Stimulated activated CD8-positive, alpha-beta memory T cell treated with anti-CD3 and anti-CD28 coated beads, Interleukin-2, amount 100 ng/mL, for 1 hour (primary cell): Measurements from ENCODE around the gene IL1RAPL1.

Source experiments
- DNase-seq, 2 donors: peaks; one replicate each; pipeline ENCODE4 v3.0.0-alpha.2; 2020; ENCODE audit warnings: low read depth in 2 of 2

Gene IL1RAPL1

DNA sequence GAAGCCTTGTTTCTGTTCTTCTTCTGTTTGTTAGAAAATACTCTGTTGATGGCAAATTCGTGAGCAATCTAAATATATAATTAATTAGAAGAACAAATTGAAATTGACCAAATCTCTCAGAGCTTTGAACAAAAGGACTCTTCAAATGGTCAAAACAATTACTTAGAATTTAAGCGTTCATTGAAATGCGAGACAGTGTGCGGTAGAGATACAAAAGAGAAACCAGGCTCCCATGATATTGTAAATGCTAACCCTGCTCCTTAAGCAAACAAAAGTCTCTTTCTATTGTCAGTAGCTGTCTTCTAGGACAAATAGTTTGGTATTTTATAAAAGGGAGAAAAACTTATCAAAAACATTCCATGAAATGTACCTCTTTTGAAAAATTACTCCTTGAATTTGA is 1174.8 kb downstream of the IL1RAPL1 start:
- DNase-seq: no peak

DNA sequence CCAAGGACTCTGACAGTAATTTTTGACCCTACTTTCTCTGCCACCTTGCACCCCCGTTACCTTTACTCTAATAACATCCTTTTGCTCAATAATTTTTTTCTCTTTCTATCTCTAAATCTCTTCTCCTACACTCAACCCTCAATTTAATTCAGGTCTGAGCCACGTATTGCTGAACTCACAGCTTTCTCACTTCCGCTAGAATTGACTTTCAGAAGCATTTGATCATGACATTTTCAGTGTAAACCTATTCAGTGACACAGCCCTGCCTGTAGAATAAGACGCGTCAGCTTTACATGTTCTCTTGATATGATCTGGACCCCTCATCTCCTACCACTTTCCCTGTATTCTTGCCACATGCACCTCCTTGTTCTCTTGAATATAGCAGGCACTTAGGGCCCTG is 1188.6 kb downstream of the IL1RAPL1 start:
- no peak for DNase-seq

DNA sequence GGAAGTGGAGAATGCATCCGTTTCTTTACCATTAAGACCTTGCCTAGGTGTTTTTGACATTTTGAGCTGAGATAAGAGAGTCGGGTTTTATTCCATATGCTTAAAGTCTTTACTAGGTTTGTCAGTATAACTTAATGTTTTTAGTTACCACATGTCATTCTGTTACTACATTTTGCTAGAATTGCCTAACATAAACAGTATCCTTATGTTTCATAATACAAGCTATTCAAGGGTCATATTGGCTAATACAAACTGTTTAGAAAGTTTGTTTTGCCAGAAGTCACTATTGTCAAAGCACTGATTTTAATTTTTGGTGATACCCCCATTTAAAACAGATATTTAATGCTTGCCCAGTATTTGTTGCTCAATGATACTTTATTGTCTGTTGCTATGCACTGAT is 1200.4 kb downstream of the IL1RAPL1 start:
- no peak for DNase-seq

DNA sequence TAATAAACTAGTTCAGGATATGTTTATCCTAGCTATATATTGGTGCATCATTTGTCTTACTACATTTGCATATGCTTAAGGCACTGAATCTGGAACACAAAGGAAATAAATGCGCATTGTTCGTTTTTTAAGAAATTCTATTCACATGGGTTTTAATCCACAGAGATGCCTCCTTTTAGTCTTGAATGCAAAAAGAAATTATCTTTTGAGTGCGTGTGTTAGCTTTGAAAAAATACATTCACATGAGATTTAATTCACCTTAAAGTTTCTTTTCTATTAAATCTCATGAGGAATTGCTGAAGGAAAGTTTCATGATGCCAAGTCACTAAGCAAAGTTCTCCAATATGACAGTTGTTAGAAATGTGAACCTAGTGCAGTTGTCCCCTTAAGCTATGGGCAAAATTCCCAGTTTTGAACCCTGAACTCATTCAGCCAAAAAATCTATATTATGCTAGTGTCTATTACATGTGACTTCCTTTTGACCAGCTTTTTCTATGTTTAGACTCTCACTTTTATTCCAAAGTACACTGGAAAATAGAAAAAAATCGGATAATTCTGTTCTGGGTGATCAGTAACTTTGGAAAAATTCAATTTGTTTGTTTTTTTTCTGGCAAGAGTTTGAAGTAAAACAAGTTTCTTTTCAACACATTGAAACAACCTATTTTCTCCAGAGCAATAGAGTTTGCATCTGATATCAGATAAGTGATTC is 1201.9 kb downstream of the IL1RAPL1 start:
- DNase-seq: no peak

DNA sequence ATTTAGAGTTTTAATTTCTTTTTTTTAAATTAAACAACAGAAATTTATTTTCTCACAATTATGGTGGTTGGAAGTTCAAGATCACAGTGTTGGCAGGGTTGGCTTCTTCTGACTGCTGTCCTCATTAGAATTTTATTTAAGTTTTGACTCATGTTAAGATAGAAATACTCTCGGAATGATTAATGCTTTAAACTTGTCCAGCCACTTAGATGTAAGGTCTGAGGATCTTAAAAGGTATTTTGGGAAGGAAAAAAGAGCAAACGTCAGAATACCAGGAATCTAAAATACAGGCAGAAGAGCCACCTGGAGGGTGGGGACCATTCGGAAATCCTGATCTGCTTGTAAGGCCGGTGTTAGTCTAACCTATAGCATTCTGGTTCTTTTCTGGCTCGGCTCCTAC is 1205.1 kb downstream of the IL1RAPL1 start:
- DNase-seq: no peak

DNA sequence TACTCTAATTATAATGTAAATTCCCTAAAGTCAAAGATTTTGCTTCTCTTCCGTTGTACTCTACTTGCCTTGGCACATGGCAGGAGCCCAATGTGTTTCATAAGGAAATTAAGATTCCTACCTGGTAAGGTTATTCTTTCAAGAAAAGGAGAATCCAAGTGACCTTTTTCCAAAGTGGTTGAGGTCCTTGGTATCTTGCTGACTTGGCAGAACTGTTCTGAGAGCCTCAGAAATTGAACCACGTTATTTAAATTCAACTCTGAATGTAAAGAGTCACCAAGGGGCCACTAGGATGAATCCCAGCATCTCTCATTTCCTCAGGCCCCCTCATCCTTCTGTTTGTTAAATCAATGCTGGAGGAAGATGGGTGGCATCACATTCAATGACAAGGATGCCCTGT is 1209.9 kb downstream of the IL1RAPL1 start:
- no peak for DNase-seq

DNA sequence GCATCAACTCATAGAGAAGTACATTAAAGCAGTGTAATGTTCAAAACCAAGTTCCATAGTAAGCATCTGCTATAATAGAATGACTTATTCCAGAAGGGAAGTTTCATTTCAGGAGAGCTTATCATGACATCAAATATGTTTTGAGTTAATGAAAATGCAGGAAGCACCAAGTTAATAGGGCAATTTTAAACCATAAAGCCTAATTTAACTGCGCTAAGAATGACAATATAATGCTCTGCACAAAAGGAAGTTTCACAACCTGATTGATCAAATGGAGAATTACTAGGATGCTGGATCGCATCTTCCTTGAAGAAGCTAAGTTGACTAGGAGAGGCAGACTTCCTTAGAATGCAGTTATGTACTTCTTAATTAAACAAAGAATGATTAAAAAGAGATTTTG is 1211.2 kb downstream of the IL1RAPL1 start:
- DNase-seq: no peak

DNA sequence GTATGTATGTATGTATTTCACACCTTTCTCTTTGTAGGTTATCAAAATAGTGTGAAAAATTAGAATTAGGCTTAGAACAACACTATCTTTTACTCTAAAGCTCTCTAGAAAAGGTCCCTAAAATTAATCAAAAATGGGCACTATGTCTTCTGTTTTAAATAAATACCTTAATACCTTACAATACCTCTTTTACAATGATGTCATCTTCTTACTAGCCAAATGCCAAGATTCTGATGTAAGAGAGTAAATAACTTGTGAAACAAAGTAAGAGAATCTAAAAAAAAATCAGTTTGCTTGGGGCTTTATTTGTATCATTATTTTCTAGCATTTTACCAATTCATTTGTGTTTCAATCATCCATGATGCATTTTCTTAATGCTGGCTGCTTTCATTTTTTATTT is 1225.9 kb downstream of the IL1RAPL1 start:
- DNase-seq: no peak

DNA sequence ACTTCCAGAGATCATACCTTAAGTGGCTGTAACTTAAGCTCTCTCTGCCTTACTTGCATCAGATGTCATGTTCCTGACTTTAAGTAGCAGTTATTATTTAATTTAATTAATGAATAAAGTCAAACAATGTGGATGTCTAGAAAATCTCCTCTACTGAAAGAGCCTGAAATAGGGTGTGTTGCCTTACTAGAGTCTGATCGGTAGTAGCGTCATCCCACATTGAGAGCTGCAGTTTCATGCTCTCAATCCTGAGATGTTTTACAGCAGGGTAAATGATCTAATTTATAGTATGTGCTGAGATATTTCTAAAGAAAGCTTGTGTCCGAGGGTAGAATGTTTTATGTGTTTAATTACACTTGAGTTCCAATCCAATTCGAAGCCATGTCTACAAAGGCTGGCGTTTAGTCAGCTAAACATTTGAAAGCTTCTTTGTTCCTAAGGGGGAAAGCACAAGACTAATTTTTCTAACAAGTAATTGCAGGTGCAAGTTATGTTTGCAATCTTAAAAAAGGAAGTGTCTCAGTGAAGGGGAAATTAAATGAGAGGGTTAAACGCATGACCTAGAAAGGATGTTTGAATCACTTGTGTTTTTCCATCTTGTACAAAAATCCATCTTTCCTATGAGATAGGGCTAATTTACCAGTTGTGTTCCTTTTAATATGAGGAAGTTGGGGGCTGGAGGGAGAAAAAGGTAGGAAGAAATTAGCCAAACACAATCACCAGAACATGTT is 1237.1 kb downstream of the IL1RAPL1 start:
- DNase-seq: no peak

DNA sequence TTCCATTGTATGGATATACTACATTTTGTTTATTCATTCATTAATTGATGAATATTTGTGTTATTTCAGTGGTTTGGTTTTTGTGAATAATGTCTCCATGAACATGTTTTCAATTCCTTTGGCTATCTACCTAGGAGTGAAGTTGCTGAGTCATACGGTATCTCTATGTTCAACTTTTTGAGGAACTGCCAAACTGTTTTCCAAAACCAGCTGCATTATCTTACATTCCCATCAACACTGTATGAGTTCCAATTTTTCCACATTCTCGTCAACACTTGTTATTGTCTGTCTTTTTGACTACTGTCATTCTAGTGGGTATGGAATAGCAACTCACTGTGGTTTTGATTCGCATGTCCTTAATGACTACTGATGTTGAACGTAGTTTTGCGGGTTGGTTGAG is 1239.5 kb downstream of the IL1RAPL1 start:
- DNase-seq: no peak

DNA sequence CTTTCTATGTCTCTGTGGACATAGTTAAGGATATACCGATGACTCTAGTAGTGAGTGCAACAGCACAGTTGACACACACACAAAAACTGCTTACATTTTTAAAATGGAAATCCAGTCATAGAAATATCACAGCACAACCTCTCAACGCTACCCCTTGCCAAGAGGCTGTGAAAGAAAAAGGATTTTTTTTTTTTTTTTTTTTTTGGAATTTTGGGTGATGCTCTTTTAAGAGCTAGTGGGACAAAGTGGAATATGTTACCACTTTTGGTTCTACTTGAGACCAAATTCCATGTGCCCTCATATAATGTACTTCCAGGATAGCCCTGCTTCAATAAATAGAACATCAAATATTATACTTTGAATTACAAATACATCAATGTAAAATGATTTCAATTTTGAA is 1247.1 kb downstream of the IL1RAPL1 start:
- DNase-seq: no peak

DNA sequence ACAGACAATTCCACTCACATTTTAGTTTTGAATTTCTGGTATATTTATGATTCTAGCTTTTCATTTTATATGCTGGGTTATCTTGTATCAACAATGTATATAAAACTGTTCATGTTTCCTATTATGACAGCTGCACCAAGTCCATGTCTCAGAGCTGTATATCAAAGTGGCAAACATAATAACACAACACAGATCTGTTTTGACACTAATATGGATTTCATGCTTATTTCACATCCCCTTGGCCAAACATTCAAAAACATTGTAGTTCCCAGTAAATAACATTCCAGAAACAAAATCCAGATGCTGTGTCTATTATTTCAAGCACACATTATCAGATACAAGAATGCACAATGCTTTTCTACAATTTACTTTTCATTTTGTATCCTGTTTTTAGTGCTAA is 1247.5 kb downstream of the IL1RAPL1 start:
- no peak for DNase-seq

DNA sequence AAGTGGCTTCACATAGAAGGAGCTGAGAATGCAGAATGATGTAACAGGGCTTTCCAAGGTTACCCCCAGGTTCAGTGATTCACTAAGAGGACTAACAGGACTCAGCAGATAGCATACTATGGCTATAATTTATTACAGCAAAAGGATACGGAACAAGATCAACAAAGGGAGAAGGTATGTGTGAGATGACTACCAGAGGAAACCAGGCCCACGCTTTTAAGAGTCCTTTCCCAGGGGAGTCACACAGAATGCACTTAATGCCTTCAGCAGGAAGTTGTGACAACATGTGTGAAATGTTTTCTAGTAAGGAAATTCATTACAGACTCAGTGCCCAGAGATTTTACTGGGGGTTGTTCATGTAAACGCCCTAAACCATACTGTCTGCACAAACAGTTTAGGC is 1254.5 kb downstream of the IL1RAPL1 start:
- DNase-seq: no peak

DNA sequence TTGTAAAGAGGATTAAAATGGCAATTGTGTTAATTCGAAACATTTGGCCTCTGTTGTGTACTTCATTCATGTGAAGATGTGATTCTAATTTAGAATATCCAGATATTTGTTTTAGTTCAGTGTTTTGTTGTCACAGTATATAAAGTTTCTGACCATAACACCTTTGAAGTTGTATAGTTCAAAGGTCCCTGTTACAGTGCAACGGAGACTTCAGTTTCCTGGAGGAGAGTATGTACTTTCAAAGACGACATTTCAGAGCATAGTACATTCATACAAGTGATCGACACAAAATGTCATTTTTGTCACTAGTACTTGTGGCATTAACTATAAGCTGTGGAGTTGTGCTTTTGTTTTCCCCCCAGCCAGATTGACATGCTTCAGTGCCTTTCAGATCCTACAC is 1255.3 kb downstream of the IL1RAPL1 start:
- DNase-seq: no peak

DNA sequence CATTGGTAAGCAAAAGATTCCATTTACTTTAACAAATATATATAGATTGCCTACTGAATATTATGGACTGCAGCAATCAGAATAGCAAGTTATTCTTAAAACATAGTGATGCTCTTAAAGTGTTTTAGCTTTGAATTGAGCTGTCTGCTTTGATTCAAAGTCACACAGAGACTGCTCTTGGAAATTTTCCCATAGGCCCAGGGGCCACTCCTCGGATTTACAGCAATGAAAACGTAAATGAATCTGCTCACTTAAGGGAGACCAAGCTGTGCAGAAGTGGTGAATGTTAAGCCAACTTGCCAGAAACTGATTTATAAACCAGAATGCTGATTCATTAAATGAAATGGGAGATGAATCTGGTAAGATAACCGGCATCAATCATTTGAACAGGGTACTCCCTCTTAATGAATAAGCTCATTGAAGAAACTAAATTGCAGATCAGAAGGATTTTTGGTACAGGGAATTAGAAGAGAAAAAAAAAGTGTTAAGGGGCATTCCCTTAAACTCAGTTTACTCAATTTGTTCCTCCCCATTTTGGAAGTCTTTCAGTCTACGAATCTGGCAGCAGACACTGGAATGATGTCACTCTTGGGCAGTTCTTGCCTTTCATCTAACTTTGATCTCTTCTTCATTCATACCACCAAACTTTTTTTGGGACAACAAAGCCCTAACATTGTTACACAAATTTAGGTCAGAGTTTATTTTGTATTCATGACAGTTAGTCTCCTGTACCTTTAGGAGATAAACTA is 1264.8 kb downstream of the IL1RAPL1 start:
- DNase-seq: no peak

DNA sequence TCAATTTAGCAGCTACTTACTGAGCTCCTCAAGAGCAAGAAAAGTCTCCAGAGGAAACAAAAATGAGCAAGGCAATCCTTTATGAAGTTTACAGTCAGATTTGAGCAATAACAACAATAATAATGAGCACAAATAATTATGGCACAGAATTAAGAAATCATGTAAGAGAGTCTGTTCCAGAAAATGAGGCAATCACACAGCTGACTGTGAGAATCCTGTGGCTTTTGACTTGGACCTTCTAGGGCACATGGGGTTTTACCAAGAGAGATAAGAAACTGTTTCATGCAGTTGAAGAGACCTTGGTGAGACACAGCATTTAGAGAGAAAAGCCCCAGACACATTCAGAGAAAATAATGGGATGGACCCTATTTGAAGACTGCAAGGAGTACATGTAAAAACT is 1265.5 kb downstream of the IL1RAPL1 start:
- no peak for DNase-seq

DNA sequence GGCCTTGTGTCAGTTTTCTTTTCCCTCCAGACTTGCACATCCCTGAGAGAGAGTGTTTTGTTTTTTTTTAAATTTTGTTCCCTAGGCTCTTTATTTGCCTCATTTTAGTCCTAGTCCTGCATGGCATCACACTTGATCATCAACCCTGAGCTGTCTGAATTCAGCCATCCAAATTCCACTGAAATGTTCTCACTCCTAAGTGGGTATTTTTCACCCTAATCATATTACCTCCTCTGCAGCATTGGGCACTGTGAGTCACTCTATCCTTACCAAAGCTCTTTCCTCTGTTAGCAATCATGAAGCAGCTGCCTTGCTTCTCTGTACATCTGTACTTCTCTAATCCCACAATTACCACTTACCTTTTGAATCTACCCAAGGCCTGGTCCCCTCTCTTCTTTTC is 1271.5 kb downstream of the IL1RAPL1 start:
- no peak for DNase-seq

DNA sequence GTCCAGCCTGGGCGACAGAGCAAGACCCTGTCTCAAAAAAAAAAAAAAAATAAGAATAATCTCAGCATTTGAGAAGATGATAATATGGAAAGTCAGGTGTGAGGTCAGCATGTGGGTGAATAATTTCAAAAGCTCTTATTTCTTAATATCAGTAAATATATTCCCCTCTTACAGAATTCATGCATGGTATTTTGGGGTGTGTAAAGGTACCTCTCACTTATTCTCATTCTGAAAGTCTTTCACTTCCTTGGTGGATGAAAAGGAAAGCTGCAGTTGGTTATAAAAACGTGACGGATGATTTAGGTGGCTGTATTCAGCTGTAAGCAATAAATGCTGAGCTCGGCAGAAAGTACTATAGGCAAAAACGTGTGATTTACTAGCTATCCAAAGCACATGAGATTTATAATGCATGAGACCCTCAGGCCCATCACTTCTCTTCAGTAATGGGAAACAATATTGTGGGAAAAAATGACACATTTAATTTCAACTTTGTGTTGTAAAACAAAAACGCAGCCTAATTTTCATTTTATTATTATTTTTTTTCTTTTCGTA is 1275.0 kb downstream of the IL1RAPL1 start:
- no peak for DNase-seq

DNA sequence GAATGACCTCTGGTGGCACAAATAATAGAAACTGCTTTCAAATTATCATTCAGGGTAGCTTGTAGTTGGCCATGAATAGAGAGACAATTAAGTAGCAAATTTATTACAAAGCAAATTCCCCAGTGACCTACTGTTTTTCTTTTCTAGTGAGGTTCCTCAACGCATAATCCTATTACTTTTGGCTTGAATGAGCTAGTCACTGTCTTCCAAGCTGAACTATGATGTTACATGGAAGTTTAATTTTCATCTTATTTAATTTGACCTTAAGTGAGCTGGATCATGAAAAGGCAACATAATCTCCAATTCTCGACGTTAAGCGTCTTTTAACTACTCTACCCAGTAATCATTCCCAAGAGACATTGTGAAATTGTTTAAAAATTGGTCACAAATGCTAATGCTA is 1280.7 kb downstream of the IL1RAPL1 start:
- no peak for DNase-seq

DNA sequence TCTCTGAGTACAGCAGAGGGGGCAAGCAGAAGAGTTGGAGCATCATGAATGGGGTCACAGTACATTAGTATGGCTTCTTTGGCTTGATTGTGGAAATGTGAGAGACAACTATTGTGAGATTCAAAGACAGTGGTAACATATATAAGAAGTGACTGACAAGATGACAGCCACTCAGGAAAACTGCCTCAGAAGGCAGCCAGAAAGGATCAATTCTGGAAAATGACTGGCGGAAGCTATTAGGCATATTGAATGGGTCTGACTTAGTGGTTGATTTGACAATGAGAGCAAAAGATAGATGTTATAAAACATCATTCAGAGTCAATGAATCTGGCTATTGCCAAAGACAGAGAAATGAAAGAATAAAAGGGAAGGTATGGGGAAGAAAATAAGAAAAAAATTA is 1282.6 kb downstream of the IL1RAPL1 start:
- DNase-seq: no peak

DNA sequence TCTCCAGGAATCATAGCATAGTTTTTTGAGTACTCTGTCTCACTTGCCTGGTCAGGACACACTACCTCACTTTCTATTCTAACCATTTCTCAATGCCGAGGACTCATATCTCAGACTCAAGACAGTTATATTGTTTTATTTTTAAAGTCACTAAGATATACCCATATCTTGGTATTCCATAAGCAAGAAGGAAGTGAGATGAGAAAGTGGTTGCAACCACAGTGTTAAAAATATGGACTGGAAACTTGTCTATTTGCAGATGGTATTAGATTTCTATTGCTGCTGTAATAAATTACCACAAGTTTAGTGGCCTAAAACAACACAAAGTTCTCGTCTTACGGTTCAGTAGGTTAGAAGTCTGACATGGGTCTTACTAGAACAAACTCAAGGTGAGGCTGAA is 1283.4 kb downstream of the IL1RAPL1 start:
- DNase-seq: no peak

DNA sequence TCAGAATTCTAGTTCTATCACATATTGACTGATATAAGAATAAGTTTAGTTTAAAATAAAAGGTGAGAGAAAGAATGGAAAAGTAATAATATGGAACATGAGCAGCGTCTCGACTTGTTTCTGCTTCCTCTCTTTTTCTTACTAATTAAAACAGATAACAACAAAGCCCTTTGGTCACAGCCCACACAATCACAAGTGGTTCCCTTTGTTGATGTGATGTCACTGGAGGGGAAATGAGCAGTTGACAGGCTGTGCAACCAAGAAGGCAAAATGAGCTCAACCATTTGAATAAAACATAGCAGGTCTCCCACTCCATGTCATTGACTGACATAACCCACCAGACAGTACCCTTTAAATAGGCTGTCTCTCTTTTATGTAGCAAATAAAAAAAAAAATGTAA is 1285.6 kb downstream of the IL1RAPL1 start:
- DNase-seq: no peak

DNA sequence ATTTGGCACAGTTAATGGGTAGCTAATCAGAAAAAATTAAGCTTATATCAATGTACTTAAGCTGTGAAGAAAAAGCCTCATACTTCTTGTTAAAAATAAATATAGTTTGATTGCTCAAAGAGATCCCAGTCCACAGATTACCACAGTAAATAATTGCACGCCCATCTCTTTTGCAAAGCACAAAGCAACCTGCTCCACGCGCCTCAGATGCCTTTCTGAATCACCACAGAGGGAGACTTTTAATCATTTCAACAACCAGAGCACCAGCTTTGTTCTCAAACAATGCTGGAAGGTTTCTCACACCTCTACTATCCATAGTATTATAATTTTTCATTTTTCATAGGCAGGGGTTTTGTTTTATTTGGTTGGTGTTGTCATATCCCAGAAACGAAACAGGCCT is 1289.5 kb downstream of the IL1RAPL1 start:
- DNase-seq: no peak
